DOHH2 (cell line): ENCODE data around the gene KIF1B.

Experiments used
- CTCF ChIP-seq: fragments of 200-600 bp; sonication (generic); IDR thresholded peaks from one replicate; pipeline ENCODE4 v1.5.1; 2014; ENCODE audit warnings: antibody characterized with exemption, mild to moderate bottlenecking, low read depth, low read length; ENCODE audit not compliant: poor library complexity, severe bottlenecking
- EZH2phosphoT487 ChIP-seq: fragments of 200-600 bp; sonication (generic); IDR thresholded peaks from 2 replicates; pipeline ENCODE4 v1.6.1; 2017; ENCODE audit warnings: borderline replicate concordance, mild to moderate bottlenecking, antibody characterized with exemption, low read length, moderate library complexity, mixed read lengths

GRCh38 chr1:10339815-10340214 is 129.4 kb downstream of the KIF1B start:
- TF ChIP-seq CTCF (no peak), EZH2phosphoT487 (no peak)
